GM19238 (cell line): ENCODE data around the gene TBC1D12.

ENCODE experiments used
- DNase-seq: peaks from one replicate; pipeline ENCODE4 v3.0.0; 2011; ENCODE audit warnings: low spot score; ENCODE audit not compliant: insufficient read length

The TBC1D12 gene

GRCh38 chr10:94405406-94405805 lies 3.1 kb downstream of the TBC1D12 start:
- no peak for DNase-seq

DNA sequence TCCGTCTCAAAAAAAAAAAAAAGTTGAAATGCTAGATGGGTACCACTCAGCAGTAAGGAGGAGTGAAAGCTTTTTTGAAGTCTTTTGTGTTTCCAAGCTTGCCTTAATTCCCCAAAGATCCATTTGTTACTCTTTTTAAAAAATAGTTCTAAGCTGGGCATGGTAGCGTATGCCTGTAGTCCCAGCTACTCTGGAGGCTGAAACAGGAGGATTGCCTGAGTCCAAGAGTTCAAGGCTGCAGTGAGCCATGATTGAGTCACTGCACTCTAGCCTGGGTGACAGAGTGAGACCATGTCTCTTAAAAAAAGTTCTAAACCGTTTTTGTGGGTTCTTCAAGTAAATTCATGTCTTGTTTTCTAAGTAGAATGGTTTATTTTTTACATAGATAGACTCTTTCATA lies 5.3 kb downstream of the TBC1D12 start:
- DNase-seq, result no peak

DNA sequence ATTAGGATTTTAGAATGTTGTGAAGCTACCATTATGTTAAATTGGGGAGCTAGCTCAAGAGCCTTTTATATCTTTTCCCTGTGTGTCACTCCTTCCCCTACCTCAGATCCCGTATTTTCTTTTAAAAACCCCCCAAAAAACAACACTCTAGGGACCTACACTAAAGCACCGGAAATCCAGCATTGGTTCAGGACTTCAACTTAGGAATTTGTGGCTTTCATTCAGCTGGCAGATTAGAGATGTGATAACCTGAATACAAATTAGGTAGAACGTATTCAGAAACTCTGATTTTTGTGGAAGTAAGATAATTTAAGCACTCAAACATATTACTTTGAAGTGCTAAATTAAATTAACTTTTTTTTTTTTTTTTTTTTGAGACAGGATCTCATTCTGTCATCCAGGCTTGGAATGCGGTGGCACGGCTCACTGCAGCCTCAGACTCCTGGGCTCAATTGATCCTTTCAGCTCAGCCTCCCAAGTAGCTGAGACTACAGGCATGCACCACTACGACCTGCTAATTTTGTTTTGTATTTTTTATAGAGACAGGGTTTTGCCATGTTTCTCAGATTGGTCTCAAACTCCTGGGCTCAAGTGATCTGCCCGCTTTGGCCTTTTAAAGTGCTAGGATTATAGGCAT lies 6.8 kb downstream of the TBC1D12 start:
- no peak for DNase-seq

DNA sequence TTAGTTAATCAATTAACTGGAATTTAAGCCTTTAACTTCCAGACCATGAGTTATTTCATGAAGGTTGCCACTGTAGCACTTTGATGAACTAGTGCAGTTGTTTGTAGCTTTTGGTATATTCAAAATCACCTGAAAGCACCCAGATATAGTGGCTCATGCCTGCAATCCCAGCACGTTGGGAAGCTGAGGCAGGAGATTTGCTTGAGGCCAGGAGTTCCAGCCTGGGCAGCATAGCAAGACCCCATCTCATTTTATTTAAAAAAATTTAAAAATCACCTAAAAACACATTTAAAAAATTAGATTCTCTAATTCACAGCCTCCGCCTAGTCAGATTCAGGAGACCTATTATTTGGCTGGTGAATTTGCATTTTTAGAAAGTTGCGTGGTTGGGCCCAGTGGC lies 9.0 kb downstream of the TBC1D12 start:
- DNase-seq, result no peak

GRCh38 chr10:94412449-94412848 lies 10.1 kb downstream of the TBC1D12 start:
- no peak for DNase-seq

GRCh38 chr10:94413361-94413760 lies 11.0 kb downstream of the TBC1D12 start:
- DNase-seq, result no peak

- no peak for DNase-seq
Measured at GRCh38 chr10:94416896-94417295, 14.6 kb downstream of the TBC1D12 start.

GRCh38 chr10:94417321-94417720 lies 15.0 kb downstream of the TBC1D12 start:
- DNase-seq, result no peak

DNA sequence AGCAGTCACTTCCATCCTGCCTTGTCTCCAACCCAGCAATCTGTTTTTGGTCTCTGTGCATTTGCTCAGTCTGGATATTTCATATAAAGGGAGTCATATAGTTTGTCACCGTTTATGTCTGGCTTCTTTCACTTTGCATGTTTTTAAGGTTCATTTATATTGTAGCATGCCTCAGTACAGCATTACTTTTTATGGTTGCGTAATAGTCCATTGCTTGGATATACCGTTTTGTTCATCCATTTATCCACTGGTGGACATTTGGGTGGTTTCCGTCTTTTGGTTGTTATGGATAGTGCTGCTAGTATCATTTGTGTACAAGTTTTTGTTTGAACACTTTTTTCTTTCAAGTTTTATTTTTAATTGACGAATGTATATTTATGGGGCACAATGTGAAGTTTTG lies 18.2 kb downstream of the TBC1D12 start:
- DNase-seq, result no peak

- DNase-seq, result no peak
Measured at GRCh38 chr10:94420998-94421528, 18.7 kb downstream of the TBC1D12 start.

- DNase-seq, result no peak
Measured at GRCh38 chr10:94423627-94424026, 21.3 kb downstream of the TBC1D12 start.

DNA sequence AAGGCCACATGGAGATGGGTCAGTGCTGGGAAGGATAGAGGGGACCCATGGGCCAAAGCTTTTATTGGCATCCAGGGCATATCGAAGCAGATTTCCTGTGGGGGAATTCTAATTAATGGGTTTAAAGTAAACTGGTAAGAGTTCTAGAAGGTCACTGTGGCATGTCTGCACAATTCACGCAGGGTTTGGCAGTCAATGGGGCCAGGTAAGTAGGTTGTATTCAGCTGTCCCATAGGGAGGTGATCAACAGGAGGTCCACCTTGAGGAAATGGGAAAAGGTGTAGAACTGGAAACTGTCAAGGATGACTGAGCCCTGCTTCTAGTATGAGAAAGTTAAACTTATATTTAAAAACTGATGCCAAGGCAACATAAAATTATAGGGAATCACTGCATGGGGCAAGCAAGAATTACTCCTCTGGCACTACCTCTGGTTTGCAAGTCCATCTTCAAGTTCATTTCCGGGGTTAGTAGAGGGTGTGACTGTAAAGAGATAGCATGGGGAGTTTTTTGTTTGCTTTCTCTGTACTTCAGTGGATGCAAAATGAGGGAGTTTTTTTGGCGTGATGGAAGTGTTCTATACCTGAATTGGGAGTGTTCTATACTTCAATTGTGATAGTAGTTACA lies 22.5 kb downstream of the TBC1D12 start:
- no peak for DNase-seq

DNA sequence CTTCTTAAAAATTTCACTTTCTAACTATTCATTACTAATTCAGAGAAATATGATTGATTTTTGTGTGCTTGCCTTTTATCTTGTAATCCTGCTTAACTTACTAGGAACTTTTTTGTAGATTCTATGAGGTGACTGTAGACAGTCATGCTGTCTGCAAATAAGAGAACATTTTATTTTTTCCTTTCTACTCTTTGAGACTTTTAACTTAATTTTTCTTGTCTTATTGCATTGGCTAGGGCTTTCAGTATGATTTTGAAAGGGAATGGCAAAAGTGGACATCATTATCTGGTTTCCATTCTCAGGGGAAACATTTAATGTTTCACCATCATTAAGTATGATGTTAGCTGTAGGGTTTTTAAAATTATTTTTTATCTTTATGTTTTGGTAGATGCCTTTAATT lies 23.6 kb downstream of the TBC1D12 start:
- DNase-seq, result no peak

DNA sequence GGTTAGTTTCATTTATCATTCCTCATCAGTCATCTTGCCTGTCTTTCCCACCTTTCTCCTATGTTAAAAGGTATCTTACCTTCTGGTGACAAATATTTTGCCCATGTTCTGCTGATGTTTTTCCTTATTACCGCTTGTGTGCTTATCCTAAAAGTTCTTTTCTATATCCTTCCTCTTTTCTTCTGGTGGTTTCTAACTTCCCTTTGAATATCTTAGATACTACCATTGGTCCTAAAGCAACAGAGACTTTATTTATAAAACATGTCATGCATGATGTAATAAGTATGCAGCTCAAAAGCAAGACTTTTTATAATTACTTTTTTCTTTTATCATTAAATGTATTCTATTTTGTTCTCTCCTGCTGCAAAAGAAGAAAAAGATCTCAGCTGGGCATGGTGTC lies 24.8 kb downstream of the TBC1D12 start:
- DNase-seq, result no peak

GRCh38 chr10:94428766-94429707 lies 26.7 kb downstream of the TBC1D12 start:
- DNase-seq, result no peak

DNA sequence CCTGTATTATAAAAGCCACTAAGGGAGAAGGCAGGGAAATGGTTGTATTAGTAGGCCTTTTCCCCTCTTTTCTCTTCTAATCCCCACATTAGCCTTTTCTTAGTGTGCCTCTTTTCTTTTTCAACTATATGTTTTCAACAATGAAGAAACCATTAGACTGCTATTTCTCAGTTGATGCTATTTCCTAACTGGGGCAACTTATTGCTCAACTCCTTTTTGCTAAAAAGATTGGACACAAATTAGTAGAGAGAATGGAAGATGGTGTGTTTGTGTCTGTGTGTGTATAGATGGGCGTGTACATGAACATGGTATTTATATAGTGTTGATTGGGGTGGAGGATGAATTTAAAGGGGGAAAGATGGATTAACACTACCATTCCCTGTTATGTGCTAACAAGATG lies 28.4 kb downstream of the TBC1D12 start:
- DNase-seq, result no peak

DNA sequence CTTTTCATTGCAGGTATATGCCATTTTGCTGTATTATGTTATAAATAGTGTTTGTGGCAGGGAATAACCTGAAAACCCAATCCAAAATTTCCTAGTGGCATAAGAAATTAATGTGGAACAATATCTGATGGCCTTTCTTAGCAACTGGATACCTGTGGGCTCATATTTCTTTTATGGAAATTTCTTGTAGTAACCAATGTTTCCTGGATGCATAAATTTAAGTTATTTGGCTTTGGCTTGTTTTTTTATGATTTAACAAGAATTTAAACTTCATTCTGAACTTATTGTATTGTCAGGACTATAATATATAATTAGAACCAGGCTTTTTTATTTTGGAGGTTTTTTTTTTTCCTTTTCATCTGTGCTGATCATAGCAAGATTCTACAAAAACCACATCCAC lies 30.1 kb downstream of the TBC1D12 start:
- DNase-seq, result no peak

GRCh38 chr10:94439275-94439861 lies 37.0 kb downstream of the TBC1D12 start:
- DNase-seq, result no peak

GRCh38 chr10:94440096-94440495 lies 37.8 kb downstream of the TBC1D12 start:
- DNase-seq, result no peak

- DNase-seq, result no peak
Measured at GRCh38 chr10:94443047-94443446, 40.7 kb downstream of the TBC1D12 start.

- DNase-seq, result no peak
Measured at GRCh38 chr10:94443549-94443948, 41.2 kb downstream of the TBC1D12 start.

DNA sequence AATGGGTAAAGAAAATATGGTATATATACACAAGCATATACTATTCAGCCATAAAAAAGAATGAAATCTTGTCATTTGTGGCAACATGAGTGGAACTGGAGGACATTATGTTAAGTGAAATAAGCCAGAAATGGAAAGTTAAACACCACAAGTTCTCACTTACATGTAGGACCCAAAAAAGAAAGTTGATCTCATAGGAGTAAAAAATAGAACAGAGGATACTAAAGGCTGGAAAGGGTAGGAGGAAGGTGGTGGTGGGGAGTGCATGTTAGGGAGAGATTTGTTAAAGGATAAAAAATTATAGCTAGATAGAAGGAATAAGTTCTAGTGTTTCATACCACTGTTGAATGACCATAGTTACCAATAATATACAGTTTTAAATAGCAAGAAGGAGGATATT lies 48.4 kb downstream of the TBC1D12 start:
- no peak for DNase-seq
